B cell (primary cell): ENCODE measurements around the gene BDH1. TPM values are rescaled to one million over a fixed set of nuclear protein-coding genes. Genes with fewer than 3 reads are reported as not detected.

Source experiments
- ATAC-seq: fragments of 200-7000 bp; cut with Tn5 transposase; one replicate; pipeline ENCODE4 v1.10.0; 2021; ENCODE audit warnings: low read depth, mild to moderate bottlenecking, moderate number of reproducible peaks, moderate library complexity
- CTCF ChIA-PET: fragments of 350-600 bp; sonication (Branson Sonifier 250); formaldehyde crosslinking; loops from one replicate; lab custom pipeline; 2021; ENCODE audit warnings: antibody characterized with exemption, inconsistent platforms; lab: Charles Lee
- POLR2A ChIA-PET: fragments of 350-600 bp; sonication (Branson Sonifier 250); formaldehyde crosslinking; loops from one replicate; lab custom pipeline; 2021; ENCODE audit warnings: antibody characterized with exemption; lab: Charles Lee
- DNase-seq: peaks from one replicate; pipeline ENCODE4 v3.0.0; 2013
- H2AFZ ChIP-seq: 2 replicates; pipeline ENCODE4 v1.6.1; 2012; ENCODE audit warnings: mild to moderate bottlenecking, low read depth, low read length; ENCODE audit not compliant: insufficient read depth, poor library complexity, severe bottlenecking
- H3K27ac ChIP-seq, 2 donors: 1 replicate in 1 of 2; 2 replicates in 1 of 2; pipeline ENCODE4 v1.5.1; 2012 to 2013; ENCODE audit warnings: low read length in 2 of 2, mild to moderate bottlenecking in 2 of 2, moderate library complexity in 1 of 2
- H3K27me3 ChIP-seq, 4 experiments: fragments of 200-600 bp in 1 of 4; sonication (generic) in 1 of 4; replicated peaks in 1 of 4; 1 replicate in 2 of 4; 2 replicates in 2 of 4; pipeline versions ENCODE4 v1.6.1 to v1.7.0; 2013 to 2016; ENCODE audit warnings: low read length in 3 of 4, mild to moderate bottlenecking in 2 of 4, mixed read lengths in 1 of 4, moderate library complexity in 1 of 4; ENCODE audit not compliant: insufficient read depth in 4 of 4, control insufficient read depth in 3 of 4; ENCODE audit errors: control extremely low read depth in 1 of 4
- H3K36me3 ChIP-seq, 2 experiments: replicated peaks in 1 of 2; 1 replicate in 1 of 2; 2 replicates in 1 of 2; pipeline versions ENCODE4 v1.6.1 to v1.7.1; 2013; ENCODE audit warnings: low read length in 1 of 2; ENCODE audit not compliant: insufficient read depth in 2 of 2, control insufficient read depth in 1 of 2; ENCODE audit errors: control extremely low read depth in 1 of 2, extremely low read depth in 1 of 2
- H3K4me1 ChIP-seq, 2 donors: fragments of 200-600 bp in 1 of 2; sonication (generic) in 1 of 2; 1 replicate in 1 of 2; 2 replicates in 1 of 2; pipeline versions ENCODE4 v1.5.1 to v1.6.1; 2013 to 2017; ENCODE audit warnings: low read length in 2 of 2; ENCODE audit not compliant: control insufficient read depth in 2 of 2, insufficient read depth in 2 of 2
- H3K4me2 ChIP-seq: replicated peaks from 2 replicates; pipeline ENCODE3; 2012; ENCODE audit warnings: mild to moderate bottlenecking, low read depth, low read length; ENCODE audit not compliant: poor library complexity, severe bottlenecking
- H3K4me3 ChIP-seq, 5 experiments: fragments of 200-600 bp in 1 of 5; sonication (generic) in 1 of 5; 1 replicate in 3 of 5; 2 replicates in 2 of 5; pipeline versions ENCODE4 v1.5.1 to v1.7.0; 2011 to 2016; ENCODE audit warnings: low read length in 4 of 5, mild to moderate bottlenecking in 4 of 5, low read depth in 2 of 5, control low read depth in 1 of 5, moderate library complexity in 1 of 5; ENCODE audit not compliant: insufficient read depth in 1 of 5; ENCODE audit errors: control extremely low read depth in 1 of 5, extremely low read depth in 1 of 5
- H3K79me2 ChIP-seq: fragments of 200-600 bp; sonication (generic); one replicate; pipeline ENCODE4 v1.6.0; 2016; ENCODE audit warnings: low read length; ENCODE audit not compliant: control insufficient read depth, insufficient read depth
- H3K9ac ChIP-seq: fragments of 200-600 bp; sonication (generic); 2 replicates; pipeline ENCODE4 v1.6.1; 2017; ENCODE audit warnings: mild to moderate bottlenecking, low read length, moderate library complexity
- H3K9me3 ChIP-seq, 3 donors: one replicate each; pipeline versions ENCODE4 v1.6.1 to v1.7.1; 2013; ENCODE audit warnings: low read length in 2 of 3; ENCODE audit not compliant: control insufficient read depth in 2 of 3, insufficient read depth in 1 of 3; ENCODE audit errors: control extremely low read depth in 1 of 3
- H4K20me1 ChIP-seq: 2 replicates; pipeline ENCODE4 v1.6.0; 2012; ENCODE audit warnings: mild to moderate bottlenecking, low read length; ENCODE audit not compliant: insufficient read depth, control insufficient read depth, poor library complexity, severe bottlenecking
- H3K27ac Mint-ChIP-seq: one replicate; pipeline ENCODE4 v1.8.0; 2021; ENCODE audit warnings: mixed read lengths
- H3K27me3 Mint-ChIP-seq: one replicate; pipeline ENCODE4 v1.8.0; 2021; ENCODE audit warnings: mixed read lengths
- H3K4me1 Mint-ChIP-seq: one replicate; pipeline ENCODE4 v1.8.0; 2021; ENCODE audit warnings: mixed read lengths
- H3K4me3 Mint-ChIP-seq: one replicate; pipeline ENCODE4 v1.8.0; 2021; ENCODE audit warnings: mixed read lengths
- H3K9me3 Mint-ChIP-seq: one replicate; pipeline ENCODE4 v1.8.0; 2022; ENCODE audit warnings: mixed read lengths; ENCODE audit not compliant: insufficient read depth
- EZH2 ChIP-seq: IDR thresholded peaks from 2 replicates; pipeline ENCODE4 v1.6.1; 2012; ENCODE audit warnings: borderline replicate concordance, low read depth, mild to moderate bottlenecking, moderate library complexity, low read length; ENCODE audit not compliant: insufficient read depth, poor library complexity, severe bottlenecking
- WGBS: methylation state at CpG from one replicate; pipeline ENCODE4 v1.1.5; 2013; ENCODE audit warnings: missing lambda C conversion rate; ENCODE audit not compliant: insufficient coverage; 5-methylcytosine and 5-hydroxymethylcytosine counted together
- intact Hi-C: fragments of 100-400 bp; cut with micrococcal nuclease; formaldehyde crosslinking; loops from one replicate; pipeline ENCODE4 v1.10.0; 2022
- polyA plus RNA-seq: library from polyadenylated mRNA; depleted of rRNA; stranded (reverse); fragments of >200 nt; gene quantifications from 2 replicates; pipeline ENCODE4 v1.2.3, GENCODE V29; 2012
- total RNA-seq, 2 donors: library from RNA; stranded (reverse); fragments of 120-200 nt in 1 of 2; gene quantifications; 1 replicate in 1 of 2; 2 replicates in 1 of 2; pipeline versions ENCODE4 v1.2.3 to v1.2.4, GENCODE V29; 2013 to 2022
- TF ChIP-seq, protein P1 (sequence below): fragments of 200-600 bp; IDR thresholded peaks from one replicate; pipeline ENCODE4 v1.8.0; 2022; ENCODE audit warnings: antibody characterized with exemption, mild to moderate bottlenecking

Gene BDH1
- total and polyA plus RNA-seq, 2 donors (not counting 1 experiment from before 2014, with no cell fraction given): 21.1 to 59.3 TPM

DNA sequence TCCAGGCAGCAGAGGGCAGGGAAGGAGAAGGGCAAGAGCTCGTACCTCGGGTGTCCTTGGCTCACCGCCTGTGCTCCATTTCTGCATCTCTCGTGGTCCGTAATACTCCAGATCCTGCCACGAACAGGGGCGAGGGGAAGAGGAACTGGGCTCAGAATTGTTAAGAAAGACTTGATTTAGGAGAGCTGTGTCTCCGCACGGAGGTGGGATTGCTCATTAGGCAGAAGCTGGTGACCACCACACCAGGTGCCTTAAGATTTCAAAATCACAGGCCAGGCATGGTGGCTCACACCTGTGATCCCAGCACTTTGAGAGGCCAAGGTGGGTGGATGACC is 37.2 kb upstream of the BDH1 start:
- no peaks in the 10 kb centered on the region for H3K79me2 ChIP-seq
- H3K4me1 ChIP-seq: no peaks in the 10 kb centered on the region
- no peak for TF ChIP-seq EZH2
- TF ChIP-seq, protein P1, sequence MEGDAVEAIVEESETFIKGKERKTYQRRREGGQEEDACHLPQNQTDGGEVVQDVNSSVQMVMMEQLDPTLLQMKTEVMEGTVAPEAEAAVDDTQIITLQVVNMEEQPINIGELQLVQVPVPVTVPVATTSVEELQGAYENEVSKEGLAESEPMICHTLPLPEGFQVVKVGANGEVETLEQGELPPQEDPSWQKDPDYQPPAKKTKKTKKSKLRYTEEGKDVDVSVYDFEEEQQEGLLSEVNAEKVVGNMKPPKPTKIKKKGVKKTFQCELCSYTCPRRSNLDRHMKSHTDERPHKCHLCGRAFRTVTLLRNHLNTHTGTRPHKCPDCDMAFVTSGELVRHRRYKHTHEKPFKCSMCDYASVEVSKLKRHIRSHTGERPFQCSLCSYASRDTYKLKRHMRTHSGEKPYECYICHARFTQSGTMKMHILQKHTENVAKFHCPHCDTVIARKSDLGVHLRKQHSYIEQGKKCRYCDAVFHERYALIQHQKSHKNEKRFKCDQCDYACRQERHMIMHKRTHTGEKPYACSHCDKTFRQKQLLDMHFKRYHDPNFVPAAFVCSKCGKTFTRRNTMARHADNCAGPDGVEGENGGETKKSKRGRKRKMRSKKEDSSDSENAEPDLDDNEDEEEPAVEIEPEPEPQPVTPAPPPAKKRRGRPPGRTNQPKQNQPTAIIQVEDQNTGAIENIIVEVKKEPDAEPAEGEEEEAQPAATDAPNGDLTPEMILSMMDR: no peak
- ATAC-seq: no peak
- Mint-ChIP-seq H3K27me3 (peaks cover 11% of the 10 kb centered on the region), H3K9me3 (no peaks in the 10 kb centered on the region), H3K27ac (no peak overlapping the region), H3K4me1 (peaks cover 2% of the 10 kb centered on the region), H3K4me3 (no peak overlapping the region)
- H3K27me3 ChIP-seq: peaks cover 0 to 3% (median 0%) of the 10 kb centered on the region in 4 experiments
- CTCF ChIA-PET: no interaction called here
- no peak overlapping the region for H3K4me2 ChIP-seq
- intact Hi-C loops: no loop called here
- no peaks in the 10 kb centered on the region for H4K20me1 ChIP-seq
- no peak overlapping the region for H3K9ac ChIP-seq
- POLR2A ChIA-PET: no interaction called here
- WGBS: 72% methylated on average over 9 of the region's 9 CpGs
- no peak overlapping the region for H3K27ac ChIP-seq
- H2AFZ ChIP-seq: no peak overlapping the region
- no peaks in the 10 kb centered on the region for H3K9me3 ChIP-seq
- no peak overlapping the region for H3K4me3 ChIP-seq
- DNase-seq: no peak
- H3K36me3 ChIP-seq: no peaks in the 10 kb centered on the region

DNA sequence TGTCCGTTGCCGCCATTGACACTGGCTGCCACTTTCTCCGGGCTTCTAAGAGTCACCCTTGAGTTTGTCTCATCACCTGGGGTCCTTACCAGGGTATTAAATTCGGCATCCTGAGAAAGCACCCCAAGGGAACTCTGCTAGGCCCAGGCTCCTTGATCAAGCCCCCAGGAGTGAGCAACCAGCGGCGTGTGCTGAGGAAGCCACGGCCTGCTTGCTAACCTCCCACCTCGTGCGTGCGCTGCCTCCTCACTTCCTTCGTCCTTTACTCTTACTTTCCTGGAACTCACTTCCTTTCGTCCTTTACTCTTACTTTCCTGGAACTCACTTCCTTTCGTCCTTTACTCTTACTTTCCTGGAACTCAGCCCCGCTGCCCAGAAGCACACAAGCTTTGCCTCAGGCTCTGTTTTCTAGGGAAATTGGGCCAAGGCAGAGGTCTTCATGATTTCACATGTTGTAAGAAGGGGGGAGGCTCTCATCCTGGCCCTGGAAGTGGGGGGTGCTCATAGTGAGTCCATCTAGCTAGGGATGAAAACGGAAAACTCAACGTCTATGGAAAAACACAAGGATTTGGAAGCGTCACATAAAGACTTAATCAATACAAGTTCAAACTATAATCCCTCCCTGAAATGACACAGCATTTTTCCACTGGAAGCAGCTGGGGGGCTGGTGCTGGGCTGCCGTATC is 36.7 kb upstream of the BDH1 start:
- ChIA-PET POLR2A (no interaction called here), CTCF (no interaction called here)
- no peaks in the 10 kb centered on the region for H3K9me3 ChIP-seq
- no peak overlapping the region for H2AFZ ChIP-seq
- no peak for DNase-seq
- intact Hi-C loops: no loop called here
- 69% methylated on average over 12 of the region's 18 CpGs for WGBS
- Mint-ChIP-seq H3K27ac (no peak overlapping the region), H3K4me3 (no peak overlapping the region), H3K4me1 (peaks cover 2% of the 10 kb centered on the region), H3K9me3 (no peaks in the 10 kb centered on the region), H3K27me3 (peaks cover 11% of the 10 kb centered on the region)
- H3K4me2 ChIP-seq: no peak overlapping the region
- no peak overlapping the region for H3K27ac ChIP-seq
- H3K36me3 ChIP-seq: no peaks in the 10 kb centered on the region
- no peak for ATAC-seq
- TF ChIP-seq, protein P1: no peak
- no peaks in the 10 kb centered on the region for H3K4me1 ChIP-seq
- H3K4me3 ChIP-seq: no peak overlapping the region
- no peaks in the 10 kb centered on the region for H3K79me2 ChIP-seq
- H3K9ac ChIP-seq: no peak overlapping the region
- H3K27me3 ChIP-seq: peaks cover 0 to 3% (median 0%) of the 10 kb centered on the region in 4 experiments
- H4K20me1 ChIP-seq: no peaks in the 10 kb centered on the region
